ENCODE results near the gene RAB43. TPM values are rescaled to one million over a fixed set of nuclear protein-coding genes. Genes with fewer than 3 reads are reported as not detected.
"Not testable (repeated sequence)": the region's sequence is repeated elsewhere in the genome, so short reads cannot be mapped to it uniquely, and the experiment has no call there.

The RAB43 gene
- total RNA-seq, 2 experiments from 2014 or later: 45.7 to 49.7 TPM

GRCh38 chr3:129136275-129136674 lies 14.7 kb upstream of the RAB43 start:
- peaks cover 18% of the 10 kb centered on the region for H3K36me3 Mint-ChIP-seq
- H3K27me3 Mint-ChIP-seq; DNase-seq; intact Hi-C loops (cut with micrococcal nuclease); CTCF ChIA-PET; H3K9me3 Mint-ChIP-seq; H3K27ac Mint-ChIP-seq; H3K4me3 Mint-ChIP-seq; POLR2A ChIA-PET; H3K4me1 Mint-ChIP-seq (ENCODE audit: low read depth): not testable (repeated sequence)

GRCh38 chr3:129132097-129132866 lies 10.7 kb upstream of the RAB43 start:
- Mint-ChIP-seq H3K4me3 (no peak overlapping the region), H3K36me3 (peaks cover 30% of the 10 kb centered on the region), H3K27me3 (no peaks in the 10 kb centered on the region), H3K27ac (peak overlapping the region; percentile 21), H3K4me1 (ENCODE audit: low read depth) (peaks cover 7% of the 10 kb centered on the region), H3K9me3 (no peaks in the 10 kb centered on the region)
- DNase-seq: no peak
- intact Hi-C loops (cut with micrococcal nuclease): no loop called here
- CTCF ChIA-PET: interaction anchor here (1.5 kb wide), 1 partner anchor 79 kb away, joined by 4 read pairs; no protein-coding TSS in a partner anchor
- POLR2A ChIA-PET: interaction anchor here (1.5 kb wide), 1 partner anchor 11 kb away, joined by 5 read pairs; the partner anchor contains the start of gene RAB43

- H3K27ac Mint-ChIP-seq: no peak overlapping the region
These were observed 10.0 kb upstream of the RAB43 start for GRCh38 chr3:129131465-129132088.

GRCh38 chr3:129130291-129130813 lies 8.7 kb upstream of the RAB43 start:
- no peaks in the 10 kb centered on the region for H3K27me3 Mint-ChIP-seq
- H3K4me3 Mint-ChIP-seq: no peak overlapping the region
- H3K36me3 Mint-ChIP-seq: peaks cover 38% of the 10 kb centered on the region
- H3K9me3 Mint-ChIP-seq: no peaks in the 10 kb centered on the region
- no peak for DNase-seq
- ChIA-PET CTCF (no interaction called here), POLR2A (no interaction called here)
- H3K27ac Mint-ChIP-seq: no peak overlapping the region
- intact Hi-C loops (cut with micrococcal nuclease): no loop called here
- peaks cover 7% of the 10 kb centered on the region for H3K4me1 Mint-ChIP-seq (ENCODE audit: low read depth)

More at GRCh38 chr3:129131465-129132088, 10.0 kb upstream of the RAB43 start:
- Mint-ChIP-seq H3K27me3 (no peaks in the 10 kb centered on the region), H3K9me3 (no peaks in the 10 kb centered on the region), H3K4me3 (no peak overlapping the region), H3K36me3 (peaks cover 32% of the 10 kb centered on the region), H3K4me1 (ENCODE audit: low read depth) (peaks cover 7% of the 10 kb centered on the region)
- no peak for DNase-seq
- intact Hi-C loops (cut with micrococcal nuclease): no loop called here
- ChIA-PET CTCF (interaction anchor here (0.6 to 1.5 kb wide), 2 partner anchors 78 to 162 kb away, joined by 3 to 4 read pairs; no protein-coding TSS in a partner anchor), POLR2A (interaction anchor here (1.5 kb wide), 1 partner anchor 10 kb away, joined by 5 read pairs; the partner anchor contains the start of gene RAB43)

GRCh38 chr3:129128357-129129155 lies 7.0 kb upstream of the RAB43 start:
- no peak for DNase-seq
- Mint-ChIP-seq H3K36me3 (peaks cover 30% of the 10 kb centered on the region), H3K4me3 (no peak overlapping the region), H3K27ac (no peak overlapping the region), H3K27me3 (no peaks in the 10 kb centered on the region), H3K4me1 (ENCODE audit: low read depth) (peaks cover 7% of the 10 kb centered on the region), H3K9me3 (no peaks in the 10 kb centered on the region)
- intact Hi-C loops (cut with micrococcal nuclease): no loop called here
- POLR2A ChIA-PET: no interaction called here
- CTCF ChIA-PET: interaction anchor here (1.3 to 1.9 kb wide), 2 partner anchors 10 to 117 kb away, joined by 3 to 5 read pairs; no protein-coding TSS in a partner anchor

- H3K9me3 Mint-ChIP-seq: no peaks in the 10 kb centered on the region
- no peak overlapping the region for H3K4me3 Mint-ChIP-seq
- CTCF ChIA-PET: interaction anchor here (1.9 kb wide), 1 partner anchor 119 kb away, joined by 5 read pairs; no protein-coding TSS in a partner anchor
- H3K27me3 Mint-ChIP-seq: no peaks in the 10 kb centered on the region
- peaks cover 12% of the 10 kb centered on the region for H3K4me1 Mint-ChIP-seq (ENCODE audit: low read depth)
- no peak for DNase-seq
- POLR2A ChIA-PET: no interaction called here
- intact Hi-C loops (cut with micrococcal nuclease): no loop called here
- no peak overlapping the region for H3K27ac Mint-ChIP-seq
- H3K36me3 Mint-ChIP-seq: peaks cover 26% of the 10 kb centered on the region
These were observed 5.2 kb upstream of the RAB43 start for GRCh38 chr3:129126726-129127280.

GRCh38 chr3:129123314-129124060 lies 1.9 kb upstream of the RAB43 start:
- Mint-ChIP-seq H3K36me3 (peaks cover 29% of the 10 kb centered on the region), H3K9me3 (no peaks in the 10 kb centered on the region), H3K4me1 (ENCODE audit: low read depth) (peaks cover 16% of the 10 kb centered on the region), H3K4me3 (no peak overlapping the region), H3K27me3 (no peaks in the 10 kb centered on the region), H3K27ac (peak overlapping the region; percentile 58)
- DNase-seq: no peak
- CTCF ChIA-PET: interaction anchor here (0.6 to 8.4 kb wide), 4 partner anchors 28 to 153 kb away, joined by 3 to 63 read pairs (median 6); no protein-coding TSS in a partner anchor
- POLR2A ChIA-PET: interaction anchor here (5.8 kb wide), 1 partner anchor 59 kb away, joined by 29 read pairs; the partner anchor contains the start of gene CNBP
- intact Hi-C loops (cut with micrococcal nuclease): loop anchor here (5.0 kb wide), 2 partner anchors 321 to 396 kb away; partner anchors contain the start of gene RAB7A

GRCh38 chr3:129122412-129123011 lies 908 bp upstream of the RAB43 start:
- Mint-ChIP-seq H3K4me3 (peak overlapping the region; percentile 38), H3K27ac (peak overlapping the region; percentile 58), H3K9me3 (no peaks in the 10 kb centered on the region), H3K4me1 (ENCODE audit: low read depth) (peaks cover 25% of the 10 kb centered on the region), H3K36me3 (peaks cover 35% of the 10 kb centered on the region), H3K27me3 (no peaks in the 10 kb centered on the region)
- CTCF ChIA-PET: interaction anchor here (1.0 to 8.4 kb wide), 5 partner anchors 40 to 152 kb away, joined by 3 to 63 read pairs (median 8); no protein-coding TSS in a partner anchor
- DNase-seq: no peak
- POLR2A ChIA-PET: interaction anchor here (0.8 to 5.8 kb wide), 6 partner anchors 12 to 197 kb away, joined by 3 to 29 read pairs (median 10); partner anchors contain the start of genes CNBP and COPG1
- intact Hi-C loops (cut with micrococcal nuclease): loop anchor here (5.0 kb wide), 2 partner anchors 320 to 395 kb away; partner anchors contain the start of gene RAB7A

GRCh38 chr3:129121016-129121791 lies 400 bp downstream of the RAB43 start:
- Mint-ChIP-seq H3K9me3 (no peaks in the 10 kb centered on the region), H3K4me1 (ENCODE audit: low read depth) (peaks cover 38% of the 10 kb centered on the region), H3K4me3 (peak overlapping the region; percentile 92), H3K36me3 (peaks cover 38% of the 10 kb centered on the region), H3K27ac (peak overlapping the region; percentile 98), H3K27me3 (no peaks in the 10 kb centered on the region)
- intact Hi-C loops (cut with micrococcal nuclease): loop anchor here (2.0 to 5.0 kb wide), 4 partner anchors 94 to 394 kb away; partner anchors contain the start of genes HMCES and RAB7A
- ChIA-PET POLR2A (interaction anchor here (0.6 to 5.8 kb wide), 19 partner anchors 9 to 195 kb away, joined by 3 to 29 read pairs (median 5); partner anchors contain the start of genes CNBP and COPG1), CTCF (interaction anchor here (1.0 to 8.4 kb wide), 8 partner anchors 41 to 441 kb away, joined by 3 to 63 read pairs (median 7); partner anchors contain the start of gene COPG1)
- DNase-seq: peak; percentile 65
